K562 (cell line): Measurements from ENCODE around the gene RBPJ. TPM values are rescaled to one million over a fixed set of nuclear protein-coding genes. Genes with fewer than 3 reads are reported as not detected.

Source experiments
- ATAC-seq: fragments of 200-7000 bp; cut with Tn5 transposase; 3 replicates; pipeline ENCODE4 v1.9.1; 2020; ENCODE audit warnings: moderate library complexity
- BruUV-seq: library from RNA; stranded (reverse); fragments of 400-500 nt; replicated peaks from 2 replicates; lab custom pipeline; 2021; lab: Mats Ljungman, UMichigan
- CTCF ChIA-PET: fragments of 300-600 bp; formaldehyde crosslinking; extraction: SDS; loops from one replicate; lab custom pipeline; 2021; ENCODE audit warnings: low intra/inter-chr PET ratio; lab: Yijun Ruan, JAX
- POLR2A ChIA-PET: fragments of 300-600, 350-650 bp; sonication (Branson Sonifier 250); formaldehyde crosslinking; extraction: SDS; loops from one replicate; lab custom pipeline; 2021; ENCODE audit warnings: antibody characterized with exemption, inconsistent platforms; lab: Yijun Ruan, JAX
- DNase-seq, 4 experiments: peaks; one replicate each; pipeline versions ENCODE4 v3.0.0 to v3.0.0-alpha.2; 2011 to 2018; ENCODE audit warnings: low spot score in 3 of 4, mixed read lengths in 3 of 4; ENCODE audit errors: extremely low read depth in 1 of 4
- FAIRE-seq: peaks from 2 replicates; lab custom pipeline; 2011; peaks lifted over from hg19 to GRCh38; lab: Jason Lieb, UNC
- H2AFZ ChIP-seq: 2 replicates; pipeline ENCODE4 v1.6.0; 2011; ENCODE audit warnings: low read depth, low read length, control low read depth, inconsistent platforms
- H3K27ac ChIP-seq: fragments of 200-600 bp; 3 replicates; pipeline ENCODE4 v1.8.0; 2011; ENCODE audit warnings: low read depth, mild to moderate bottlenecking, control low read depth, inconsistent platforms, low read length, moderate library complexity, mixed read lengths; ENCODE audit errors: extremely low read depth
- H3K27me3 ChIP-seq, 2 experiments: fragments of 300-600 bp in 1 of 2; 2 replicates in 1 of 2; 3 replicates in 1 of 2; pipeline versions ENCODE4 v1.6.0 to v1.8.0; 2011; ENCODE audit warnings: inconsistent platforms in 2 of 2, low read length in 2 of 2, mild to moderate bottlenecking in 1 of 2, mixed read lengths in 1 of 2, moderate library complexity in 1 of 2; ENCODE audit not compliant: control insufficient read depth in 2 of 2, insufficient read depth in 2 of 2
- H3K36me3 ChIP-seq: fragments of 300-600 bp; 3 replicates; pipeline ENCODE4 v1.8.0; 2011; ENCODE audit warnings: mild to moderate bottlenecking, low read length, inconsistent platforms; ENCODE audit not compliant: control insufficient read depth, insufficient read depth
- H3K4me1 ChIP-seq, 2 experiments: fragments of 200-600 bp in 1 of 2; replicated peaks in 1 of 2; 2 replicates in 1 of 2; 3 replicates in 1 of 2; pipeline versions ENCODE4 v1.5.1 to v1.8.0; 2011; ENCODE audit warnings: inconsistent platforms in 2 of 2, low read length in 2 of 2, mild to moderate bottlenecking in 1 of 2, mixed read lengths in 1 of 2, moderate library complexity in 1 of 2; ENCODE audit not compliant: control insufficient read depth in 2 of 2, insufficient read depth in 2 of 2
- H3K4me2 ChIP-seq: 2 replicates; pipeline ENCODE4 v1.6.1; 2011; ENCODE audit warnings: low read length, control low read depth, inconsistent platforms, mixed read lengths; ENCODE audit not compliant: insufficient read depth
- H3K4me3 ChIP-seq: fragments of 200-600 bp; sonication (generic), shearing (Covaris generic); 2 replicates; pipeline ENCODE4 v1.5.1; 2016; ENCODE audit warnings: control low read depth, inconsistent platforms
- H3K79me2 ChIP-seq: fragments of 200-600 bp; 3 replicates; pipeline ENCODE4 v1.8.0; 2011; ENCODE audit warnings: low read length, inconsistent platforms; ENCODE audit not compliant: control insufficient read depth, insufficient read depth
- H3K9ac ChIP-seq, 2 experiments: 2 replicates each; pipeline versions ENCODE4 v1.6.0 to v1.6.1; 2011; ENCODE audit warnings: low read depth in 2 of 2, low read length in 2 of 2, control low read depth in 1 of 2, inconsistent platforms in 1 of 2, mild to moderate bottlenecking in 1 of 2, mixed read lengths in 1 of 2; ENCODE audit not compliant: insufficient read depth in 1 of 2
- H3K9me1 ChIP-seq: one replicate; pipeline ENCODE4 v1.6.0; 2011; ENCODE audit warnings: inconsistent platforms, mild to moderate bottlenecking, low read length, moderate library complexity; ENCODE audit not compliant: control insufficient read depth, insufficient read depth
- H3K9me3 ChIP-seq: replicated peaks from 2 replicates; pipeline ENCODE4 v1.5.1; 2011; ENCODE audit warnings: low read depth, low read length, inconsistent platforms; ENCODE audit not compliant: control insufficient read depth, insufficient read depth
- H4K20me1 ChIP-seq: replicated peaks from 2 replicates; pipeline ENCODE4 v1.6.1; 2011; ENCODE audit warnings: low read length, inconsistent platforms, mixed read lengths; ENCODE audit not compliant: control insufficient read depth, insufficient read depth
- FOXP4 ChIP-seq: sonication (generic); formaldehyde crosslinking; IDR thresholded peaks from 2 replicates; pipeline ENCODE4 v1.8.0; 2022; ENCODE audit warnings: mild to moderate bottlenecking, missing genetic modification reagents, borderline replicate concordance
- NONO ChIP-seq, 2 experiments: fragments of 200-400 bp in 1 of 2; fragments of 450-650 bp in 1 of 2; formaldehyde crosslinking in 1 of 2; IDR thresholded peaks; 2 replicates each; pipeline ENCODE4 v1.6.1; 2017; ENCODE audit warnings: low read depth in 2 of 2, mild to moderate bottlenecking in 2 of 2, moderate library complexity in 2 of 2, low read length in 1 of 2
- RFX1 ChIP-seq: fragments of 450-650 bp; IDR thresholded peaks from 2 replicates; pipeline ENCODE4 v1.6.1; 2016; ENCODE audit warnings: mild to moderate bottlenecking, moderate library complexity
- YBX1 ChIP-seq: fragments of 450-650 bp; IDR thresholded peaks from 2 replicates; pipeline ENCODE4 v1.7.1; 2016; ENCODE audit warnings: mild to moderate bottlenecking
- WGBS: fragments of 100-300 bp; shearing (Covaris generic); methylation state at CpG from one replicate; pipeline ENCODE4 v1.1.6; 2016; ENCODE audit warnings: low coverage, mixed read lengths; ENCODE audit not compliant: insufficient coverage; ENCODE audit errors: missing lambda C conversion rate; 5-methylcytosine and 5-hydroxymethylcytosine counted together
- in situ Hi-C: fragments of 300-500 bp; cut with MboI; formaldehyde crosslinking; loops from 4 replicates; pipeline ENCODE4 v1.15.0; 2018; ENCODE audit warnings: inconsistent platforms, mixed read lengths
- intact Hi-C: fragments of 100-400 bp; cut with micrococcal nuclease; formaldehyde crosslinking; loops from 2 replicates; pipeline ENCODE4 v1.14.2; 2022
- polyA plus RNA-seq, 8 experiments: library from polyadenylated mRNA; depleted of rRNA in 4 of 8; stranded (reverse) in 5 of 8; unstranded in 3 of 8; fragments of >200 nt; fragmentation: Nextera tagmentation in 2 of 8; fragmentation: Illumina TruSeq in 1 of 8; extraction: Ambion mirVana in 2 of 8; extraction: Trizol in 1 of 8; gene quantifications; 2 replicates each; pipeline versions ENCODE4 v1.2.1 to v1.2.3, GENCODE V29; 2011 to 2014; ENCODE audit warnings: inconsistent platforms in 1 of 8, missing spikeins in 1 of 8
- total RNA-seq, 7 experiments: library from RNA; depleted of rRNA in 6 of 7; stranded (reverse); fragments of >200 nt in 6 of 7; fragmentation: Illumina TruSeq in 2 of 7; extraction: Trizol in 2 of 7; gene quantifications; 2 replicates each; pipeline versions ENCODE4 v1.2.1 to v1.2.3, GENCODE V29; 2011 to 2021; ENCODE audit warnings: low replicate concordance in 1 of 7
- TF ChIP-seq, protein P1 (sequence below): sonication (generic); formaldehyde crosslinking; IDR thresholded peaks from 2 replicates; pipeline ENCODE4 v1.8.0; 2022; ENCODE audit warnings: mild to moderate bottlenecking, missing genetic modification reagents

Gene RBPJ
- total and polyA plus RNA-seq, 9 of the 15 experiments (the other 6 are each of a cell fraction or from before 2014, with no cell fraction given): 17.2 to 49.4 (median 33.8) TPM

DNA sequence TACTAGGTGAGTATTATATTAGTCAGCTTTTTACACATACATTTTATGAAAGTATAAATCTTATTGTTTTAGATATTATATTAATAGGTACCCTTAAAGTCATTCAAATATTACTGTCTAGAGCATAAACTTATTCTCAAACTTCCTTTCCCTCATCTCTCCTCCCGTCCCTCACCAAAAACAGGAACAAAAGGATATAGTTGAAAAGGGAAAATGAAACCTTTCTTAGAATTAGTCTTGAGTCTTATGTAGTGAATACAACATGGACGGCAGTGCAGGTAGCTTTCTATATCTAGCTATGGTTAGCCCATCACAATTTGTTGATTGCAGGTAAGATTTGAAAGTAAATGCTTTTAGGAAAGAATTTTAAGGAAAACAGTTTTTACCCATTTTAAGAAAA, 65.6 kb downstream of the RBPJ start:
- Histone ChIP-seq H3K9me1 (no peaks in the 10 kb centered on the region), H2AFZ (no peak overlapping the region), H3K4me1 (no peaks in the 10 kb centered on the region), H3K79me2 (peaks cover 4% of the 10 kb centered on the region; the same call in 1 of the 3 replicates), H3K27ac (no peak overlapping the region), H3K4me2 (no peak overlapping the region), H3K27me3 (no peaks in the 10 kb centered on the region), H3K4me3 (no peak overlapping the region), H3K9ac (no peak overlapping the region), H3K9me3 (no peaks in the 10 kb centered on the region), H3K36me3 (peaks cover 17% of the 10 kb centered on the region; the same call in 2 of the 3 replicates), H4K20me1 (no peaks in the 10 kb centered on the region)
- DNase-seq (no peak), ATAC-seq (no peak), FAIRE-seq (no peak)
- 97% methylated on average over 2 of the region's 2 CpGs for WGBS
- intact Hi-C loops (no loop called here), in situ Hi-C loops (no loop called here)
- POLR2A ChIA-PET: interaction anchor here (0.6 to 0.8 kb wide), 2 partner anchors 10 to 1376 kb away, joined by 4 to 6 read pairs; no protein-coding TSS in a partner anchor
- TF ChIP-seq FOXP4 (CRISPR knock-in tag) (no peak), NONO (IDR thresholded peaks at IDR 0.05; ENCODE audit: low read depth in 2 of 2, low read length in 1 of 2) (no peak), YBX1 (no peak), RFX1 (no peak)
- TF ChIP-seq, protein P1, sequence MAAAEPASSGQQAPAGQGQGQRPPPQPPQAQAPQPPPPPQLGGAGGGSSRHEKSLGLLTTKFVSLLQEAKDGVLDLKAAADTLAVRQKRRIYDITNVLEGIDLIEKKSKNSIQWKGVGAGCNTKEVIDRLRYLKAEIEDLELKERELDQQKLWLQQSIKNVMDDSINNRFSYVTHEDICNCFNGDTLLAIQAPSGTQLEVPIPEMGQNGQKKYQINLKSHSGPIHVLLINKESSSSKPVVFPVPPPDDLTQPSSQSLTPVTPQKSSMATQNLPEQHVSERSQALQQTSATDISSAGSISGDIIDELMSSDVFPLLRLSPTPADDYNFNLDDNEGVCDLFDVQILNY: no peak
- no TSS peak for BruUV-seq
- CTCF ChIA-PET: no interaction called here
